H1 (cell line): ENCODE data around the gene GJB6. TPM values are rescaled to one million over a fixed set of nuclear protein-coding genes. Genes with fewer than 3 reads are reported as not detected.

Experiments used
- CTCF ChIA-PET: fragments of 300-600 bp; sonication (Branson Sonifier 250); formaldehyde crosslinking; loops from one replicate; lab custom pipeline; 2021; ENCODE audit not compliant: partially characterized antibody; lab: Charles Lee
- POLR2A ChIA-PET: fragments of 300-600 bp; sonication (Branson Sonifier 250); formaldehyde crosslinking; loops from one replicate; lab custom pipeline; 2021; ENCODE audit warnings: inconsistent platforms; ENCODE audit not compliant: partially characterized antibody; lab: Charles Lee
- DNase-seq, 2 experiments: peaks; one replicate each; pipeline versions ENCODE4 v3.0.0 to v3.0.0-alpha.2; 2010 to 2022; ENCODE audit warnings: low spot score in 2 of 2, low read depth in 1 of 2, mixed read lengths in 1 of 2
- FAIRE-seq: peaks from 2 replicates; lab custom pipeline; 2011; peaks lifted over from hg19 to GRCh38; lab: Jason Lieb, UNC
- H2AFZ ChIP-seq: 2 replicates; pipeline ENCODE4 v1.8.1; 2012; ENCODE audit warnings: low read length, inconsistent platforms
- H2AK5ac ChIP-seq: 2 replicates; pipeline ENCODE4 v1.6.1; 2013; ENCODE audit warnings: low read depth, low read length
- H2BK120ac ChIP-seq: replicated peaks from 2 replicates; pipeline ENCODE3; 2013; ENCODE audit warnings: low read depth, low read length, inconsistent platforms
- H2BK12ac ChIP-seq: 2 replicates; pipeline ENCODE4 v1.6.1; 2013; ENCODE audit warnings: low read depth, low read length
- H2BK15ac ChIP-seq: 2 replicates; pipeline ENCODE4 v1.6.1; 2013; ENCODE audit warnings: low read length
- H2BK20ac ChIP-seq: 2 replicates; pipeline ENCODE4 v1.6.1; 2013; ENCODE audit warnings: low read length
- H2BK5ac ChIP-seq: 2 replicates; pipeline ENCODE4 v1.6.1; 2013; ENCODE audit warnings: low read depth, low read length
- H3K14ac ChIP-seq: 2 replicates; pipeline ENCODE4 v1.6.1; 2013; ENCODE audit warnings: inconsistent platforms; ENCODE audit not compliant: insufficient read length
- H3K18ac ChIP-seq: 2 replicates; pipeline ENCODE4 v1.6.1; 2013; ENCODE audit warnings: low read length; ENCODE audit errors: extremely low read depth
- H3K23ac ChIP-seq: 2 replicates; pipeline ENCODE4 v1.6.1; 2013; ENCODE audit warnings: inconsistent platforms; ENCODE audit not compliant: insufficient read length
- H3K23me2 ChIP-seq: 2 replicates; pipeline ENCODE4 v1.6.1; 2013; ENCODE audit warnings: low read depth, low read length
- H3K27ac ChIP-seq: 2 replicates; pipeline ENCODE4 v1.6.1; 2011; ENCODE audit warnings: low read depth, low read length, inconsistent platforms
- H3K27me3 ChIP-seq, 4 experiments: replicated peaks in 1 of 4; 1 replicate in 1 of 4; 2 replicates in 3 of 4; pipeline versions ENCODE4 v1.6.1 to v1.8.1; 2011 to 2013; ENCODE audit warnings: low read length in 3 of 4, mild to moderate bottlenecking in 3 of 4, inconsistent platforms in 2 of 4, mixed read lengths in 2 of 4, moderate library complexity in 1 of 4; ENCODE audit not compliant: control insufficient read depth in 3 of 4, insufficient read depth in 3 of 4; ENCODE audit errors: extremely low read depth in 1 of 4
- H3K36me3 ChIP-seq, 4 experiments: 2 replicates each; pipeline versions ENCODE4 v1.6.1 to v1.8.1; 2011 to 2013; ENCODE audit warnings: mild to moderate bottlenecking in 4 of 4, low read length in 3 of 4, moderate library complexity in 2 of 4, control low read depth in 1 of 4, inconsistent platforms in 1 of 4; ENCODE audit not compliant: insufficient read depth in 4 of 4, control insufficient read depth in 2 of 4
- H3K4ac ChIP-seq: replicated peaks from 2 replicates; pipeline ENCODE3; 2013; ENCODE audit warnings: low read length, low read depth, mixed read lengths, inconsistent platforms; ENCODE audit not compliant: insufficient read length
- H3K4me1 ChIP-seq, 4 experiments: replicated peaks in 1 of 4; 1 replicate in 1 of 4; 2 replicates in 3 of 4; pipeline versions ENCODE4 v1.6.1 to v1.8.1; 2011 to 2013; ENCODE audit warnings: low read length in 3 of 4, inconsistent platforms in 2 of 4, mixed read lengths in 1 of 4; ENCODE audit not compliant: insufficient read depth in 4 of 4, control insufficient read depth in 3 of 4
- H3K4me2 ChIP-seq, 2 experiments: 2 replicates each; pipeline versions ENCODE4 v1.6.1 to v1.8.1; 2011 to 2013; ENCODE audit warnings: low read depth in 2 of 2, low read length in 2 of 2, control low read depth in 1 of 2, inconsistent platforms in 1 of 2, mild to moderate bottlenecking in 1 of 2; ENCODE audit not compliant: insufficient read depth in 1 of 2
- H3K4me3 ChIP-seq, 4 experiments: fragments of 200-600, 300-600 bp in 1 of 4; sonication (generic), shearing (Covaris generic), sonication (Bioruptor Twin) in 1 of 4; 2 replicates each; pipeline versions ENCODE4 v1.5.1 to v1.8.1; 2011 to 2016; ENCODE audit warnings: low read length in 4 of 4, low read depth in 3 of 4, control low read depth in 2 of 4, inconsistent platforms in 2 of 4, mild to moderate bottlenecking in 2 of 4, mixed read lengths in 1 of 4, moderate library complexity in 1 of 4; ENCODE audit not compliant: insufficient read depth in 2 of 4; ENCODE audit errors: extremely low read depth in 1 of 4
- H3K56ac ChIP-seq: replicated peaks from 2 replicates; pipeline ENCODE3; 2013; ENCODE audit warnings: low read depth, mild to moderate bottlenecking, mixed read lengths, low read length, inconsistent platforms; ENCODE audit not compliant: insufficient read length
- H3K79me1 ChIP-seq: 2 replicates; pipeline ENCODE4 v1.6.1; 2013; ENCODE audit warnings: low read depth, low read length, control low read depth
- H3K79me2 ChIP-seq, 2 experiments: 2 replicates each; pipeline versions ENCODE4 v1.6.1 to v1.8.1; 2012 to 2013; ENCODE audit warnings: low read length in 2 of 2, mild to moderate bottlenecking in 2 of 2, inconsistent platforms in 1 of 2; ENCODE audit not compliant: insufficient read depth in 2 of 2, control insufficient read depth in 1 of 2
- H3K9ac ChIP-seq, 4 experiments: replicated peaks in 1 of 4; 1 replicate in 1 of 4; 2 replicates in 3 of 4; pipeline versions ENCODE4 v1.6.1 to v1.8.1; 2011 to 2013; ENCODE audit warnings: low read depth in 3 of 4, low read length in 3 of 4, control low read depth in 2 of 4, mild to moderate bottlenecking in 2 of 4, moderate library complexity in 2 of 4, inconsistent platforms in 1 of 4; ENCODE audit errors: extremely low read depth in 1 of 4
- H3K9me3 ChIP-seq, 2 experiments: 2 replicates each; pipeline versions ENCODE4 v1.6.1 to v1.8.1; 2012 to 2013; ENCODE audit warnings: mild to moderate bottlenecking in 2 of 2, moderate library complexity in 2 of 2, control low read depth in 1 of 2, inconsistent platforms in 1 of 2, low read depth in 1 of 2, low read length in 1 of 2, mixed read lengths in 1 of 2; ENCODE audit not compliant: insufficient read depth in 2 of 2
- H4K20me1 ChIP-seq, 2 experiments: replicated peaks in 1 of 2; 2 replicates each; pipeline versions ENCODE3 to v1.8.1; 2011 to 2013; ENCODE audit warnings: inconsistent platforms in 2 of 2, low read length in 2 of 2, mild to moderate bottlenecking in 1 of 2; ENCODE audit not compliant: insufficient read depth in 2 of 2, control insufficient read depth in 1 of 2
- H4K5ac ChIP-seq: 2 replicates; pipeline ENCODE4 v1.6.1; 2013; ENCODE audit warnings: low read length, low read depth, mixed read lengths, inconsistent platforms; ENCODE audit not compliant: insufficient read length
- H4K8ac ChIP-seq: 2 replicates; pipeline ENCODE4 v1.8.0; 2013; ENCODE audit warnings: mild to moderate bottlenecking, moderate library complexity, low read length, inconsistent platforms; ENCODE audit not compliant: insufficient read depth; ENCODE audit errors: extremely low read depth
- H4K91ac ChIP-seq: replicated peaks from 2 replicates; pipeline ENCODE3; 2013; ENCODE audit warnings: low read length, mixed read lengths, inconsistent platforms; ENCODE audit not compliant: insufficient read length
- CBX8 ChIP-seq: fragments of 300-800, 300-1000 bp; sonication (generic); IDR thresholded peaks from 2 replicates; pipeline ENCODE4 v1.7.1; 2016; ENCODE audit warnings: low read depth, low read length, borderline replicate concordance
- KDM1A ChIP-seq: fragments of 200-600, 300-600 bp; sonication (generic); IDR thresholded peaks from 2 replicates; pipeline ENCODE4 v1.7.1; 2016; ENCODE audit warnings: mild to moderate bottlenecking, low read length, borderline replicate concordance
- POLR2AphosphoS5 ChIP-seq: IDR thresholded peaks from 2 replicates; pipeline ENCODE4 v1.6.1; 2011; ENCODE audit warnings: low read depth, low read length
- TCF12 ChIP-seq: IDR thresholded peaks from 2 replicates; pipeline ENCODE4 v1.6.1; 2011; ENCODE audit warnings: low read depth, mild to moderate bottlenecking, low read length
- WGBS, 2 experiments: shearing (Covaris generic) in 1 of 2; methylation state at CpG; one replicate each; pipeline versions ENCODE4 v1.1.6 to v1.1.7; 2013 to 2015; ENCODE audit warnings: low lambda C conversion rate in 2 of 2, mixed read lengths in 2 of 2, inconsistent platforms in 1 of 2, low coverage in 1 of 2, missing lambda C conversion rate in 1 of 2; ENCODE audit not compliant: insufficient replicate concordance in 2 of 2, insufficient coverage in 1 of 2, insufficient read length in 1 of 2; ENCODE audit errors: extremely low coverage in 1 of 2, missing lambda C conversion rate in 1 of 2; 5-methylcytosine and 5-hydroxymethylcytosine counted together
- polyA plus RNA-seq, 7 experiments: library from polyadenylated mRNA; depleted of rRNA in 3 of 7; stranded (reverse) in 5 of 7; unstranded in 2 of 7; fragments of >200 nt in 5 of 7; fragments of 200-250 nt in 2 of 7; gene quantifications; 1 replicate in 5 of 7; 2 replicates in 1 of 7; 4 replicates in 1 of 7; pipeline versions ENCODE4 v1.2.1 to v1.2.3, GENCODE V29; 2011 to 2013; ENCODE audit warnings: missing spikeins in 2 of 7, mixed read lengths in 2 of 7
- total RNA-seq: library from RNA; stranded (reverse); fragmentation: NEBNext Ultra II Directional; extraction: Animal tissue kit (Norgen Biotek cat#: 25700); gene quantifications from 2 replicates; pipeline ENCODE4 v1.2.1, GENCODE V29; 2021

The GJB6 gene
- total and polyA plus RNA-seq, 2 of the 8 experiments (the other 6 are each of a cell fraction or from before 2014, with no cell fraction given), result not detected

DNA sequence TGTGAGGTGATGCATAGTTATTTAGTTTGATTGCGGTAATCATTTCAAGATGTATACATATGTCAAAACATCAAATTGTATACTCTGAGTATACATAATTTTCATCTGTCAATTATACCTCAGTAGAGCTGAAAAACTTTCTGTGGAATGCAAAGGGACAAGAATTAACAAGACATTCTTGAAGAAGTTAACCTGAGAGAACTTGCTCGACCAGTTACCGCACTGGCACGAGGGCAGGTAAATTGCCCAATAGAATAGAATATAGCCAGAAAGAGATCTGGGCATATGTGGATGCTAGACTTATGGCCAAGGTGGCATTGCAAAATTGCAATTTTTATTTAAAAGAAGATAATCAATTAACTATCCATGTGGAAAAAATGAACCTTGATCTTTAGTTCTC is 42.3 kb upstream of the GJB6 start:
- H4K8ac ChIP-seq, result no peak overlapping the region
- H3K14ac ChIP-seq, result no peak overlapping the region
- FAIRE-seq (no peak), DNase-seq (no peak)
- no peak overlapping the region for H3K4me2 ChIP-seq
- H2BK12ac ChIP-seq, result no peak overlapping the region
- no peak overlapping the region for H2BK20ac ChIP-seq
- no peak for TF ChIP-seq KDM1A
- TF ChIP-seq TCF12, result no peak
- TF ChIP-seq CBX8, result no peak
- TF ChIP-seq POLR2AphosphoS5, result no peak
- no peak overlapping the region for H3K18ac ChIP-seq
- no peak overlapping the region for H2BK15ac ChIP-seq
- H3K79me1 ChIP-seq, result no peaks in the 10 kb centered on the region
- no peak overlapping the region for H2BK5ac ChIP-seq
- WGBS, 2 experiments, result 95% methylated on average over 4 of the region's 4 CpGs; no CpG with 5 or more reads in 1 of the 2 experiments
- no peak overlapping the region for H3K56ac ChIP-seq
- H3K4me3 ChIP-seq, result no peak overlapping the region
- no peak overlapping the region for H3K9ac ChIP-seq
- no peak overlapping the region for H4K5ac ChIP-seq
- no peaks in the 10 kb centered on the region for H3K23me2 ChIP-seq
- H3K36me3 ChIP-seq, result no peaks in the 10 kb centered on the region
- no peak overlapping the region for H3K4ac ChIP-seq
- ChIA-PET POLR2A (no interaction called here), CTCF (interaction anchor here (0.8 to 1.6 kb wide), 2 partner anchors 9 to 136 kb away, joined by 3 to 4 read pairs; no protein-coding TSS in a partner anchor)
- H4K91ac ChIP-seq, result no peak overlapping the region
- no peak overlapping the region for H2AK5ac ChIP-seq
- no peaks in the 10 kb centered on the region for H3K9me3 ChIP-seq
- no peak overlapping the region for H2BK120ac ChIP-seq
- H3K4me1 ChIP-seq, result no peaks in the 10 kb centered on the region
- H3K23ac ChIP-seq, result no peak overlapping the region
- H3K27me3 ChIP-seq, result no peaks in the 10 kb centered on the region
- H3K27ac ChIP-seq, result no peak overlapping the region
- H2AFZ ChIP-seq, result no peak overlapping the region
- H3K79me2 ChIP-seq, result no peaks in the 10 kb centered on the region
- H4K20me1 ChIP-seq, result no peaks in the 10 kb centered on the region
